ENCODE data around the gene REEP2.
"Not testable (repeated sequence)": the region's sequence is repeated elsewhere in the genome, so short reads cannot be mapped to it uniquely, and the experiment has no call there.

REEP2 gene

GRCh38 chr5:138466125-138466899 is 27.5 kb downstream of the REEP2 start:
- no peak for DNase-seq

GRCh38 chr5:138466900-138467710 is 28.2 kb downstream of the REEP2 start:
- DNase-seq, result no peak

DNA sequence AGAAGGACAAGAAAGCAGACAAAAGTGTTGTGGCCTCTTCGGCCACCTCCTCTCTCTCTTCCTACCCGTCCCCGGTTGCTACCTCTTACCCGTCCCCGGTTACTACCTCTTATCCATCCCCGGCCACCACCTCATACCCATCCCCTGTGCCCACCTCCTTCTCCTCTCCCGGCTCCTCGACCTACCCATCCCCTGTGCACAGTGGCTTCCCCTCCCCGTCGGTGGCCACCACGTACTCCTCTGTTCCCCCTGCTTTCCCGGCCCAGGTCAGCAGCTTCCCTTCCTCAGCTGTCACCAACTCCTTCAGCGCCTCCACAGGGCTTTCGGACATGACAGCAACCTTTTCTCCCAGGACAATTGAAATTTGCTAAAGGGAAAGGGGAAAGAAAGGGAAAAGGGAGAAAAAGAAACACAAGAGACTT is 28.9 kb downstream of the REEP2 start:
- no peak for DNase-seq

DNA sequence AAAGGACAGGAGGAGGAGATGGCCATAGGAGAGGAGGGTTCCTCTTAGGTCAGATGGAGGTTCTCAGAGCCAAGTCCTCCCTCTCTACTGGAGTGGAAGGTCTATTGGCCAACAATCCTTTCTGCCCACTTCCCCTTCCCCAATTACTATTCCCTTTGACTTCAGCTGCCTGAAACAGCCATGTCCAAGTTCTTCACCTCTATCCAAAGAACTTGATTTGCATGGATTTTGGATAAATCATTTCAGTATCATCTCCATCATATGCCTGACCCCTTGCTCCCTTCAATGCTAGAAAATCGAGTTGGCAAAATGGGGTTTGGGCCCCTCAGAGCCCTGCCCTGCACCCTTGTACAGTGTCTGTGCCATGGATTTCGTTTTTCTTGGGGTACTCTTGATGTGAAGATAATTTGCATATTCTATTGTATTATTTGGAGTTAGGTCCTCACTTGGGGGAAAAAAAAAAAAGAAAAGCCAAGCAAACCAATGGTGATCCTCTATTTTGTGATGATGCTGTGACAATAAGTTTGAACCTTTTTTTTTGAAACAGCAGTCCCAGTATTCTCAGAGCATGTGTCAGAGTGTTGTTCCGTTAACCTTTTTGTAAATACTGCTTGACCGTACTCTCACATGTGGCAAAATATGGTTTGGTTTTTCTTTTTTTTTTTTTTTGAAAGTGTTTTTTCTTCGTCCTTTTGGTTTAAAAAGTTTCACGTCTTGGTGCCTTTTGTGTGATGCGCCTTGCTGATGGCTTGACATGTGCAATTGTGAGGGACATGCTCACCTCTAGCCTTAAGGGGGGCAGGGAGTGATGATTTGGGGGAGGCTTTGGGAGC is 29.5 kb downstream of the REEP2 start:
- DNase-seq, result no peak

- DNase-seq, result no peak
Measured at GRCh38 chr5:138468966-138469539, 30.2 kb downstream of the REEP2 start.

DNA sequence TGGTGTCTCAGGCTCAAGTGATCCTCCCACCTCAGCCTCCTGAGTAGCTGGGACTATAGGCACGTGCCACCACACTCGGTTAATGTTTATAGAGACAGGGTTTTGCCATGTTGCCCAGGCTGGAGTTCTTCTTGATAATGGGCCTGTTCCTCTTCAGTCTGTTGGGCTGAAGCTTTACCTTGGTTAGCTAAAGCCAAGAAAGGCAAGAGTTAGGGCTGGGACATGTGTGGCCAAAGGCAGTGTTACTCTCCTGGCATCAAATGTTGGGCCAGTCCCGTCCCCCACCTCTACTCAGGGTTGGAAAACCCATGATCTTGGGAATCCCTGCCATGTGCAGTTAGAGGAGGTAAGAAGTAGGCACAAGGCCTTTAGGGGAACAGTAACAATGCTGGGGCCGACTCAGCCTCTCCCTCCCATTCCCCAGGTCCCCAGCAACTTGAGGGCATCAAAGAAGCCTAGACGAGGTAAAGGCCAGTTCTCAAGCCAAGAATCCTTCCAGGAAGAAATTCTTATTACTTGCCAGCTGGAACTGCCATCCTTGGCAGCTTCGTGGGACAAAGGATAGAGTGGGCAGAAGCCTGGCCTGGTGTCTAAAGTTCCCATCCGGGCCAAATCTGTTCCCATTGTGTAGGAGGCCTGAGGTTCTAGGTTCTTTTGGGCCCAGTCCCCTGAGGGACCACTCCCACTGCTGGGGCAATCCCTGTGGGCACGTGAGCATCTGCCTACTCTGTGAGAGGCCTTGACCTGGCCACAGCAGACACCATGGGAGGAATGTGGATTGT is 30.9 kb downstream of the REEP2 start:
- no peak for DNase-seq

GRCh38 chr5:138470322-138471051 is 31.6 kb downstream of the REEP2 start:
- DNase-seq, result no peak

- DNase-seq, result no peak
Measured at GRCh38 chr5:138471052-138471361, 32.1 kb downstream of the REEP2 start.

DNA sequence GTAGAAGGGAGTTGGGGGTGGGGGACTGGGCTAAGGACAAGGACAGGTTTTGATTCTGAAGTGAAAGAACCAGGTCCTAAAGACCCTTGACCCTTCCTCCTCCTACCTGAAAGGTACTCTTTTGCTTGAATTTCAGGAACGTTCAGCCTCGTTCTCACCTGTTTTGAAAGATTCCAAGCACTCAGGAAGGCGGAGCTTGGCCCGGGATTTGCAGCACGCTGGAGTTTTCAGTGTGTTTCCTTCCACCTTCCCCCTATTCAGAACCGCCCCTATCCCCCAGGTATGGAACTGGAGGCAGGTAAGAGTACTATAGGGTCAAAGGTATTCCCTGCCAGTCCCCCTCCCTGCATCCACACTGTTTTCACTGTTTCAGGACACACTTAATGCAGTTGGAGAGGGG is 33.5 kb downstream of the REEP2 start:
- DNase-seq, result no peak

- not testable (repeated sequence) for DNase-seq
Measured at GRCh38 chr5:138473151-138473550, 34.3 kb downstream of the REEP2 start.

DNA sequence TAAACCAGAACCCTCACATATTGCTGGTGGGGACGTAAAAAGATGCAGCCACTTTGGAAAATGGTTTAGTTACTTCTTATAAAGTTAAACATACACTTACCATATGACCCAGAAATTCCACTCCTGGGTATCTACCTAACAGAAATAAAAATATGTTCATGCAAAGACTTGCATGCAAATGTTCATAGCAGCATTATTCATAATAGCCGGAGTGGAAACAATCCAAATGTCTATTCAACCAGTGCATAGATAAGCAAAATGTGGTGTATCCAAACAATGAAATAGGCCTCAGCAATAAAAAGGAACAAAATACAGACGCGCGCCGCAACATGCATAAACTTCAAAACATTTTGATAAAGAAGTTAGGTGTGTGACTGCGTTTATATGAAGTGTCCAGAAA is 38.1 kb downstream of the REEP2 start:
- no peak for DNase-seq

DNA sequence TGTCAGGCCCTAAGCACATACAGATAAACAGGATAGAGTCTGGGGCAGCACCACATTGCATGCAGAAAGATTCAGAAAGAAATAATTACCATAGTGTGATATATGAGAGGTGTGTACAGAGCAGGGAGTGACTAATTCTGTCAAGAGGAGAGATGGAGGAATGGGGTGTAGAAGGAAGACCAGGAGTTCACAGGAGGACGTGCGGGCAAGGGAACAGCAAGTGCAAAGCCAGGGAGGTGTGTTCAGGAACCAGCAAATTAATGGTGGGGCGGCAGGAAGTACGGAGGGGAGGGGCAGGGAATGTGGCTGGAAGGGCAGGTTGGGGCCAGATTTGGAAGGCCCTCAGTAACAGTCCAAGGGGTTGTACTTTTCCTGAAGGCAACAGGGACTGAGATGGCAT is 43.8 kb downstream of the REEP2 start:
- DNase-seq, result no peak

GRCh38 chr5:138488481-138488945 is 49.7 kb downstream of the REEP2 start:
- DNase-seq, result no peak

GRCh38 chr5:138489683-138490061 is 50.8 kb downstream of the REEP2 start:
- DNase-seq, result no peak

GRCh38 chr5:138490648-138491283 is 51.9 kb downstream of the REEP2 start:
- no peak for DNase-seq

GRCh38 chr5:138491284-138491648 is 52.4 kb downstream of the REEP2 start:
- DNase-seq, result no peak

DNA sequence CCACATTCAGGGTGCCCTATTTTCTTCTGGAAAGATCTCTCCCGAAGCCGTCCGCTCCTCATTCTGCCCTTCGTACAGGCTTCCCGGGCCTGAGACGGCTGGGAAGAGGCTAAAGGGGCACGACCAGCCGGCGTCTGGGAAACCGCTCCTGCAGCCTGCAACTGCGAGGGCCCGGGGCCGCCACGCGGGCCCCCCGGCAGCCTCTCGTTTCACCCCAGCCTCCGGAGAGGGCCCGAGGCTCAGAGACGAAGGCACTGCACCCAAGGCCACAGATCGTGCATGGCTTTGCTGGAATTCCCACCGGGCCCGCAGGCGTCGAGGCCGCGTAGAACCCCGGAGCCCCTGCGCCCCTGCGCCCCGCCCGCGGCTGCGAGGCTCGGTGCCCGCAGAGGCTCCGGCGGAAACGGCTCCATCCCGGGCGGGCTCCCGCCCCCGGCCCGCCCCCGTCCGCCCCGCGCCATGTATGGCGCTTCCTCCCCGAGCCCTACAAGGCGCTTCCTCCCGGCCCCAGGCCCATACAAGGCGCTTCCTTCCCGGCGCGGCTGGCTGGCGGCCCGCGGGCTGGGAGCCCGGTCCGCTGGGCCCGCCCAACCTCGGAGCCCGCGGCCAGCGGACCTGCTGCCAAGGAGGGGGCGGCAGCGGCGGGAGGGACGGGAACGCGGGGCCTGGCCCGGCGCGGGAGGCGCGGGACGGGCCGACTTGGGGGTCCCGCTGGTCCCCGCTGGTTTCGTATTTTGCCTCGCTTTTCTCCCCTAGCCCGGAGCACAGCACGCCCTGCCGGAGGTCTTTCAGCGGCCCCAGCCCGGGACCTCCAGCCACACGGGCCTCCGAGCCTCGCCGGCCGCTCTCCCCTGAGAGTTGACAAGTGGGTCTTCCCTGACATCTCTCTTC is 53.1 kb downstream of the REEP2 start:
- DNase-seq, result peak; percentile 61 to 81 (median 72)

- no peak for DNase-seq
Measured at GRCh38 chr5:138492560-138493045, 53.7 kb downstream of the REEP2 start.

- no peak for DNase-seq
Measured at GRCh38 chr5:138495351-138495750, 56.5 kb downstream of the REEP2 start.
